GM10248 (cell line): Measurements from ENCODE around the gene COL15A1.
A peak's percentile ranks its signal among the peaks of the same experiment; 100 is the strongest.

ENCODE experiments used
- CTCF ChIA-PET: fragments of 300-600 bp; sonication (Branson Sonifier 250); formaldehyde crosslinking; extraction: SDS; loops from one replicate; lab custom pipeline; 2021; ENCODE audit warnings: antibody characterized with exemption; lab: Yijun Ruan, JAX
- POLR2A ChIA-PET: fragments of 350-650 bp; sonication (Branson Sonifier 250); formaldehyde crosslinking; extraction: SDS; loops from one replicate; lab custom pipeline; 2020; ENCODE audit warnings: antibody characterized with exemption; lab: Yijun Ruan, JAX
- DNase-seq: peaks from one replicate; pipeline ENCODE4 v3.0.0; 2012; ENCODE audit errors: extremely low spot score
- CTCF ChIP-seq: IDR thresholded peaks from 2 replicates; pipeline ENCODE4 v1.5.1; 2012; ENCODE audit warnings: mild to moderate bottlenecking, low read depth; ENCODE audit errors: extremely low read depth, missing control alignments, control extremely low read depth

COL15A1 gene

DNA sequence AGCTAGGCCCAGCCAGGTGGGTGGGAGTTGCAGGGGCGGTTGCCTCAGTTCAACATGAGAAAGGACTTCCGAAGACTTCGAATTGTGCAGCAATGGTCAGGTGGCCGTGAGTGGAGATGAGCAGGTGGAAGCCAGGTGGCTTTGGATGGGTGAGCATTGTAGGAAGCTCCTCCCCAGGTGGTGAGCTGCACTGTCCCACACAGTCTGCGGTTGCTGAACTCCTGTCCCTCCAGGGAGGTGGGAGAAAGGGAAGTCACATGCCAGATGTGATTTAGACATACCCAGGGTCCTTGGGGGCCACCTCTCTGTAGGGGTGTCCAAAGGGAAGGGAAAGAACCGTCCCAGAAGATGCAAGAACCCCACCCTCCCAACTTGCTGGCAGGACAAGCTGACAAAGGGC lies 30.4 kb downstream of the COL15A1 start:
- CTCF ChIA-PET, result interaction anchor here (1.4 to 8.6 kb wide), 6 partner anchors 9 to 204 kb away, joined by 3 to 97 read pairs (median 30); no protein-coding TSS in a partner anchor
- TF ChIP-seq CTCF, result no peak

GRCh38 chr9:98974554-98974953 lies 30.8 kb downstream of the COL15A1 start:
- no peak for TF ChIP-seq CTCF
- ChIA-PET CTCF (interaction anchor here (1.4 to 8.6 kb wide), 10 partner anchors 9 to 203 kb away, joined by 3 to 97 read pairs (median 16); no protein-coding TSS in a partner anchor), POLR2A (no interaction called here)
- DNase-seq, result no peak

More for the DNA sequence above, 30.4 kb downstream of the COL15A1 start:
- POLR2A ChIA-PET, result no interaction called here
- no peak for DNase-seq

DNA sequence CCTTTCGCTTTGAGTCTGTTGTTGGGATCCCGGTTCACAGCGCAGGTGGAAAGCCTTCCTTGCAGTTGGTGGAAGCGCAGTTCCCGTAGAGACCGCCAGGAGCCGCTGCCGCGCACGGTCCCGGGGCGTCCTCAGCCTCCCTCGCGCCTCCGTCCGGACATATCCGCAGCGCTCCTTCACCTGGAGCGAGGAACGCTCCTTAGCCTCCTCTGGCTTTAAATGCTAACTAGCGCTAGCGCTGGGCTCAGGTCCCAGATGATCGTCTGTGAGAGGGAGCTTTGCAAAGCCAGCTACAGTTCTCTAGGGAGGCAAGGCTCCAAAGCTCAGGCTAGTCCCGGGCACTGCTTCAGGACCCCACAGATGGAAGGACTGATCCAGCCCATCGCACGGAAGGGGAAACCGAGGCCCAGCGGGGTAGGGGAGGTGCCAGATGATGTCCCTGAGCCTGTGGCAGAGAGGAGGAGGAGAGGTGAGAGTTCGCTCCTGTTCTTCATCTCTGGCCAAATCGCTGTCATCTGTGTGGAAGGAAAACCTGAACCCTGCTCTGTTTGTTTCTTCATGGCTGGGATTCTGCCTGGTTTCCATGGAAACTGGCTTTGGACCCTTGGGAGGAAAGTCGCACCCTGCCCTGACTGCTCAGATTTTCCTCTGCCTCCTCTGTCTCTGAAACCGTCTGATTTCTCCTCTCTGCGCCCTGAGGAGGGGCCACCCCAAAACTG lies 31.4 kb downstream of the COL15A1 start:
- DNase-seq, result peak; percentile 89
- CTCF ChIA-PET, result interaction anchor here (0.6 to 8.6 kb wide), 20 partner anchors 10 to 1621 kb away, joined by 3 to 97 read pairs (median 5); no protein-coding TSS in a partner anchor
- POLR2A ChIA-PET, result no interaction called here
- TF ChIP-seq CTCF, result peak; percentile 97

- ChIA-PET CTCF (interaction anchor here (0.8 to 8.6 kb wide), 17 partner anchors 10 to 1620 kb away, joined by 3 to 97 read pairs (median 6); no protein-coding TSS in a partner anchor), POLR2A (interaction anchor here (0.6 kb wide), 1 partner anchor 24 kb away, joined by 3 read pairs; no protein-coding TSS in a partner anchor)
- TF ChIP-seq CTCF, result no peak
- no peak for DNase-seq
These were observed 32.1 kb downstream of the COL15A1 start for GRCh38 chr9:98975838-98976237.

GRCh38 chr9:98977246-98977714 lies 33.6 kb downstream of the COL15A1 start:
- no peak for DNase-seq
- POLR2A ChIA-PET, result no interaction called here
- TF ChIP-seq CTCF, result no peak
- CTCF ChIA-PET, result interaction anchor here (1.1 to 8.6 kb wide), 9 partner anchors 8 to 164 kb away, joined by 3 to 97 read pairs (median 8); no protein-coding TSS in a partner anchor

- DNase-seq, result no peak
- TF ChIP-seq CTCF, result no peak
- ChIA-PET POLR2A (no interaction called here), CTCF (interaction anchor here (1.1 to 8.6 kb wide), 9 partner anchors 10 to 163 kb away, joined by 3 to 97 read pairs (median 5); no protein-coding TSS in a partner anchor)
These were observed 34.1 kb downstream of the COL15A1 start for GRCh38 chr9:98977813-98978212.
